GM12878 (cell line): ENCODE data around the gene TXNDC17. TPM values are rescaled to one million over a fixed set of nuclear protein-coding genes. Genes with fewer than 3 reads are reported as not detected.
A peak's percentile ranks its signal among the peaks of the same experiment; 100 is the strongest.

ENCODE experiments used
- BACH1 ChIP-seq: fragments of 450-650 bp; IDR thresholded peaks from 2 replicates; pipeline ENCODE4 v1.6.1; 2017; ENCODE audit warnings: mild to moderate bottlenecking, borderline replicate concordance
- BRCA1 ChIP-seq: IDR thresholded peaks from 2 replicates; pipeline ENCODE4 v1.6.1; 2011; ENCODE audit warnings: low read depth, low read length, improper control_type of control experiment
- CHD4 ChIP-seq: fragments of 200-600 bp; sonication (generic); IDR thresholded peaks from 2 replicates; pipeline ENCODE4 v1.6.1; 2016; ENCODE audit warnings: mild to moderate bottlenecking
- CREM ChIP-seq: IDR thresholded peaks from 2 replicates; pipeline ENCODE4 v1.6.1; 2014; ENCODE audit warnings: antibody characterized with exemption, low read depth
- EP300 ChIP-seq, 2 experiments: fragments of 150-350 bp in 1 of 2; IDR thresholded peaks; 2 replicates each; pipeline ENCODE4 v1.6.1; 2011 to 2012; ENCODE audit warnings: low read depth in 2 of 2, low read length in 2 of 2, borderline replicate concordance in 1 of 2, improper control_type of control experiment in 1 of 2, inconsistent platforms in 1 of 2; ENCODE audit not compliant: control insufficient read depth in 1 of 2
- FOXM1 ChIP-seq: IDR thresholded peaks from 2 replicates; pipeline ENCODE4 v1.6.1; 2012; ENCODE audit warnings: low read depth, mild to moderate bottlenecking, inconsistent platforms, low read length, moderate library complexity
- GABPA ChIP-seq: IDR thresholded peaks from 2 replicates; pipeline ENCODE4 v1.6.1; 2014; ENCODE audit warnings: antibody characterized with exemption, low read depth, mild to moderate bottlenecking, inconsistent platforms
- GATAD2B ChIP-seq: fragments of 450-650 bp; conservative IDR thresholded peaks from 2 replicates; pipeline ENCODE4 v1.6.1; 2017; ENCODE audit warnings: low read depth, mild to moderate bottlenecking, moderate library complexity
- MEF2A ChIP-seq: IDR thresholded peaks from 2 replicates; pipeline ENCODE4 v1.6.1; 2011; ENCODE audit warnings: low read depth, mild to moderate bottlenecking, low read length, moderate library complexity; ENCODE audit not compliant: insufficient read depth
- MXI1 ChIP-seq: fragments of 150-350 bp; IDR thresholded peaks from 2 replicates; pipeline ENCODE4 v1.6.1; 2011; ENCODE audit warnings: low read depth, mild to moderate bottlenecking, inconsistent platforms, low read length, improper control_type of control experiment
- NBN ChIP-seq: fragments of 450-650 bp; IDR thresholded peaks from 2 replicates; pipeline ENCODE4 v1.6.1; 2016
- NFIC ChIP-seq: IDR thresholded peaks from 2 replicates; pipeline ENCODE4 v1.6.1; 2012; ENCODE audit warnings: low read depth, mild to moderate bottlenecking, inconsistent platforms, low read length, moderate library complexity
- NR2F1 ChIP-seq: fragments of 450-650 bp; conservative IDR thresholded peaks from 2 replicates; pipeline ENCODE4 v1.6.1; 2017; ENCODE audit warnings: mild to moderate bottlenecking
- NRF1 ChIP-seq: conservative IDR thresholded peaks from 2 replicates; pipeline ENCODE4 v1.6.1; 2011; ENCODE audit warnings: mild to moderate bottlenecking, low read depth, low read length, improper control_type of control experiment
- PAX5 ChIP-seq: IDR thresholded peaks from 2 replicates; pipeline ENCODE4 v1.6.1; 2011; ENCODE audit warnings: low read depth, low read length, borderline replicate concordance
- PML ChIP-seq: IDR thresholded peaks from 2 replicates; pipeline ENCODE4 v1.6.1; 2012; ENCODE audit warnings: low read length, inconsistent platforms
- POLR2AphosphoS2 ChIP-seq: IDR thresholded peaks from 2 replicates; pipeline ENCODE4 v1.6.1; 2011; ENCODE audit warnings: low read depth, mild to moderate bottlenecking, low read length, improper control_type of control experiment, moderate library complexity
- RAD51 ChIP-seq: fragments of 450-650 bp; IDR thresholded peaks from 2 replicates; pipeline ENCODE4 v1.6.1; 2016; ENCODE audit warnings: moderate library complexity, mild to moderate bottlenecking, inconsistent platforms
- RELA ChIP-seq: fragments of 450-650 bp; IDR thresholded peaks from 2 replicates; pipeline ENCODE4 v1.8.0; 2014; ENCODE audit warnings: borderline replicate concordance; ENCODE audit not compliant: partially characterized antibody
- SIN3A ChIP-seq: IDR thresholded peaks from 2 replicates; pipeline ENCODE4 v1.6.1; 2012; ENCODE audit warnings: low read depth, low read length, improper control_type of control experiment
- SIX5 ChIP-seq: IDR thresholded peaks from 2 replicates; pipeline ENCODE4 v1.6.1; 2011; ENCODE audit warnings: mild to moderate bottlenecking, low read depth, low read length, moderate library complexity; ENCODE audit not compliant: severe bottlenecking
- SMAD1 ChIP-seq: fragments of 450-650 bp; IDR thresholded peaks from 2 replicates; pipeline ENCODE4 v1.6.1; 2018; ENCODE audit warnings: mild to moderate bottlenecking, low read depth; ENCODE audit not compliant: partially characterized antibody
- SMAD5 ChIP-seq: IDR thresholded peaks from 2 replicates; pipeline ENCODE4 v1.6.1; 2016; ENCODE audit warnings: antibody characterized with exemption, low read depth
- SPI1 ChIP-seq: IDR thresholded peaks from 2 replicates; pipeline ENCODE4 v1.6.1; 2011; ENCODE audit warnings: low read depth, mild to moderate bottlenecking, low read length, moderate library complexity, borderline replicate concordance; ENCODE audit not compliant: insufficient read depth
- SRF ChIP-seq, 2 experiments: IDR thresholded peaks; 2 replicates each; pipeline ENCODE4 v1.6.1; 2011; ENCODE audit warnings: low read depth in 2 of 2, low read length in 2 of 2, mild to moderate bottlenecking in 1 of 2, moderate library complexity in 1 of 2
- SUPT20H ChIP-seq: IDR thresholded peaks from 2 replicates; pipeline ENCODE4 v1.6.1; 2011; ENCODE audit warnings: low read depth, mild to moderate bottlenecking, low read length, moderate library complexity, borderline replicate concordance; ENCODE audit not compliant: control insufficient read depth
- TCF7 ChIP-seq: IDR thresholded peaks from 2 replicates; pipeline ENCODE4 v1.6.1; 2014; ENCODE audit warnings: antibody characterized with exemption, borderline replicate concordance
- ZZZ3 ChIP-seq: IDR thresholded peaks from 2 replicates; pipeline ENCODE4 v1.6.1; 2011; ENCODE audit warnings: low read depth; ENCODE audit not compliant: control insufficient read depth, insufficient read length
- polyA plus RNA-seq, 11 experiments: library from polyadenylated mRNA; depleted of rRNA in 4 of 11; unstranded in 6 of 11; stranded (reverse) in 5 of 11; fragments of >200 nt; fragmentation: Nextera tagmentation in 4 of 11; fragmentation: Illumina TruSeq in 1 of 11; extraction: Ambion mirVana in 4 of 11; extraction: Trizol in 1 of 11; gene quantifications; 1 replicate in 1 of 11; 2 replicates in 10 of 11; pipeline versions ENCODE4 v1.2.1 to v1.2.3, GENCODE V29; 2011 to 2016; ENCODE audit warnings: inconsistent platforms in 2 of 11, missing spikeins in 2 of 11, low read depth in 1 of 11
- total RNA-seq, 4 experiments: library from RNA; depleted of rRNA in 3 of 4; stranded (reverse); fragments of >200 nt in 3 of 4; fragmentation: Illumina TruSeq in 1 of 4; extraction: Trizol in 1 of 4; gene quantifications; 2 replicates each; pipeline versions ENCODE4 v1.2.1 to v1.2.3, GENCODE V29; 2013 to 2021
- TF ChIP-seq, protein P1 (sequence below): IDR thresholded peaks from 2 replicates; pipeline ENCODE4 v1.6.1; 2012; ENCODE audit warnings: low read depth, low read length, improper control_type of control experiment
- TF ChIP-seq, protein P2 (sequence below): fragments of 150-350 bp; IDR thresholded peaks from 2 replicates; pipeline ENCODE4 v1.6.1; 2014; ENCODE audit warnings: mild to moderate bottlenecking, low read depth, low read length
- TF ChIP-seq, protein P3 (sequence below): IDR thresholded peaks from 2 replicates; pipeline ENCODE4 v1.6.1; 2011; ENCODE audit warnings: low read depth, mild to moderate bottlenecking, low read length, moderate library complexity, borderline replicate concordance; ENCODE audit errors: extremely low read depth

Gene TXNDC17
- total and polyA plus RNA-seq, 10 of the 15 experiments (the other 5 are each of a cell fraction or from before 2014, with no cell fraction given): 124 to 957 (median 216) TPM

GRCh38 chr17:6660805-6661463, 20.1 kb downstream of the TXNDC17 start (continued):
- TF ChIP-seq SUPT20H (no peak), BACH1 (no peak), BRCA1 (no peak), SIX5 (no peak), SIN3A (no peak), POLR2AphosphoS2 (no peak), SMAD5 (no peak), SPI1 (peak; percentile 93), FOXM1 (no peak), RELA (no peak), PAX5 (no peak), PML (no peak), RAD51 (no peak), NRF1 (no peak), CREM (no peak), MEF2A (no peak), TCF7 (no peak), NBN (0 out of 2 replicates have a peak, but pooled peaks have one; percentile 53), ZZZ3 (no peak), GABPA (no peak), NFIC (0 out of 2 replicates have a peak, but pooled peaks have one; percentile 41), GATAD2B (no peak), SRF (IDR thresholded peaks at IDR 0.05; ENCODE audit: low read depth in 2 of 2, low read length in 2 of 2) (no peak), SMAD1 (no peak), EP300 (IDR thresholded peaks at IDR 0.05; ENCODE audit: borderline replicate concordance in 1 of 2, control insufficient read depth in 1 of 2, low read depth in 2 of 2, low read length in 2 of 2) (no peak), NR2F1 (no peak), CHD4 (no peak), MXI1 (no peak)
- TF ChIP-seq, protein P1, sequence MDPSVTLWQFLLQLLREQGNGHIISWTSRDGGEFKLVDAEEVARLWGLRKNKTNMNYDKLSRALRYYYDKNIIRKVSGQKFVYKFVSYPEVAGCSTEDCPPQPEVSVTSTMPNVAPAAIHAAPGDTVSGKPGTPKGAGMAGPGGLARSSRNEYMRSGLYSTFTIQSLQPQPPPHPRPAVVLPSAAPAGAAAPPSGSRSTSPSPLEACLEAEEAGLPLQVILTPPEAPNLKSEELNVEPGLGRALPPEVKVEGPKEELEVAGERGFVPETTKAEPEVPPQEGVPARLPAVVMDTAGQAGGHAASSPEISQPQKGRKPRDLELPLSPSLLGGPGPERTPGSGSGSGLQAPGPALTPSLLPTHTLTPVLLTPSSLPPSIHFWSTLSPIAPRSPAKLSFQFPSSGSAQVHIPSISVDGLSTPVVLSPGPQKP: no peak
- TF ChIP-seq, protein P2, sequence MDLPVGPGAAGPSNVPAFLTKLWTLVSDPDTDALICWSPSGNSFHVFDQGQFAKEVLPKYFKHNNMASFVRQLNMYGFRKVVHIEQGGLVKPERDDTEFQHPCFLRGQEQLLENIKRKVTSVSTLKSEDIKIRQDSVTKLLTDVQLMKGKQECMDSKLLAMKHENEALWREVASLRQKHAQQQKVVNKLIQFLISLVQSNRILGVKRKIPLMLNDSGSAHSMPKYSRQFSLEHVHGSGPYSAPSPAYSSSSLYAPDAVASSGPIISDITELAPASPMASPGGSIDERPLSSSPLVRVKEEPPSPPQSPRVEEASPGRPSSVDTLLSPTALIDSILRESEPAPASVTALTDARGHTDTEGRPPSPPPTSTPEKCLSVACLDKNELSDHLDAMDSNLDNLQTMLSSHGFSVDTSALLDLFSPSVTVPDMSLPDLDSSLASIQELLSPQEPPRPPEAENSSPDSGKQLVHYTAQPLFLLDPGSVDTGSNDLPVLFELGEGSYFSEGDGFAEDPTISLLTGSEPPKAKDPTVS: no peak
- TF ChIP-seq, protein P3, sequence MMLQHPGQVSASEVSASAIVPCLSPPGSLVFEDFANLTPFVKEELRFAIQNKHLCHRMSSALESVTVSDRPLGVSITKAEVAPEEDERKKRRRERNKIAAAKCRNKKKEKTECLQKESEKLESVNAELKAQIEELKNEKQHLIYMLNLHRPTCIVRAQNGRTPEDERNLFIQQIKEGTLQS: no peak
